Endothelial cell of umbilical vein (primary cell): ENCODE data around the gene DGKI. TPM values are rescaled to one million over a fixed set of nuclear protein-coding genes. Genes with fewer than 3 reads are reported as not detected.

Experiments
- BruUV-seq: library from RNA; stranded (reverse); fragments of 400-500 nt; replicated peaks from 2 replicates; lab custom pipeline; 2021; lab: Mats Ljungman, UMichigan
- CTCF ChIA-PET: fragments of 300-600, 350-600 bp; sonication (Branson Sonifier 250); formaldehyde crosslinking; loops from one replicate; lab custom pipeline; 2021; ENCODE audit warnings: antibody characterized with exemption, inconsistent platforms; lab: Charles Lee
- POLR2A ChIA-PET: fragments of 300-600, 350-600 bp; sonication (Branson Sonifier 250); formaldehyde crosslinking; loops from one replicate; lab custom pipeline; 2021; ENCODE audit warnings: antibody characterized with exemption, inconsistent platforms; lab: Charles Lee
- DNase-seq: peaks from one replicate; pipeline ENCODE4 v3.0.0-alpha.2; 2011; ENCODE audit warnings: low read depth, low spot score
- FAIRE-seq: peaks from 2 replicates; lab custom pipeline; 2011; peaks lifted over from hg19 to GRCh38; lab: Jason Lieb, UNC
- H2AFZ ChIP-seq: 2 replicates; pipeline ENCODE4 v1.6.0; 2012; ENCODE audit warnings: low read depth, low read length, control low read depth, inconsistent platforms
- H3K27ac ChIP-seq: 2 replicates; pipeline ENCODE4 v1.5.1; 2011; ENCODE audit warnings: low read depth, mild to moderate bottlenecking, control low read depth, low read length, moderate library complexity; ENCODE audit not compliant: insufficient read depth
- H3K27me3 ChIP-seq, 2 experiments: 2 replicates each; pipeline versions ENCODE4 v1.6.0 to v1.6.1; 2011; ENCODE audit warnings: low read length in 2 of 2, mixed read lengths in 1 of 2; ENCODE audit not compliant: control insufficient read depth in 2 of 2, insufficient read depth in 2 of 2
- H3K36me3 ChIP-seq, 2 experiments: 2 replicates in 1 of 2; 3 replicates in 1 of 2; pipeline ENCODE4 v1.5.1; 2011; ENCODE audit warnings: low read length in 2 of 2, mild to moderate bottlenecking in 1 of 2, moderate library complexity in 1 of 2; ENCODE audit not compliant: control insufficient read depth in 2 of 2, insufficient read depth in 2 of 2; ENCODE audit errors: extremely low read depth in 1 of 2
- H3K4me1 ChIP-seq: 3 replicates; pipeline ENCODE4 v1.5.1; 2011; ENCODE audit warnings: mild to moderate bottlenecking, low read length; ENCODE audit not compliant: control insufficient read depth, insufficient read depth; ENCODE audit errors: extremely low read depth
- H3K4me2 ChIP-seq: 2 replicates; pipeline ENCODE4 v1.6.1; 2011; ENCODE audit warnings: low read length, control low read depth, mixed read lengths; ENCODE audit not compliant: insufficient read depth
- H3K4me3 ChIP-seq, 3 experiments: fragments of 200-600 bp in 1 of 3; sonication (generic), shearing (Covaris generic) in 1 of 3; replicated peaks in 1 of 3; 2 replicates each; pipeline ENCODE4 v1.5.1; 2011 to 2016; ENCODE audit warnings: control low read depth in 3 of 3, low read length in 3 of 3, mild to moderate bottlenecking in 2 of 3, inconsistent platforms in 1 of 3, low read depth in 1 of 3, moderate library complexity in 1 of 3; ENCODE audit not compliant: insufficient read depth in 1 of 3
- H3K79me2 ChIP-seq: 2 replicates; pipeline ENCODE4 v1.6.0; 2012; ENCODE audit warnings: low read length, inconsistent platforms; ENCODE audit not compliant: control insufficient read depth, insufficient read depth
- H3K9ac ChIP-seq: replicated peaks from 2 replicates; pipeline ENCODE3; 2011; ENCODE audit warnings: low read length, control low read depth; ENCODE audit not compliant: insufficient read depth; ENCODE audit errors: extremely low read depth
- H3K9me1 ChIP-seq: replicated peaks from 3 replicates; pipeline ENCODE4 v1.6.0; 2011; ENCODE audit warnings: mild to moderate bottlenecking, low read length; ENCODE audit not compliant: control insufficient read depth, insufficient read depth; ENCODE audit errors: extremely low read depth
- H3K9me3 ChIP-seq: replicated peaks from 2 replicates; pipeline ENCODE4 v1.5.1; 2012; ENCODE audit warnings: low read length, inconsistent platforms; ENCODE audit not compliant: control insufficient read depth, insufficient read depth
- H4K20me1 ChIP-seq: replicated peaks from 2 replicates; pipeline ENCODE3; 2011; ENCODE audit warnings: mild to moderate bottlenecking, low read length; ENCODE audit not compliant: control insufficient read depth, insufficient read depth; ENCODE audit errors: extremely low read depth
- CTCF ChIP-seq, 2 donors: IDR thresholded peaks; 1 replicate in 1 of 2; 2 replicates in 1 of 2; pipeline ENCODE4 v1.5.1; 2011; ENCODE audit warnings: low read length in 2 of 2, mild to moderate bottlenecking in 2 of 2, moderate library complexity in 2 of 2, control low read depth in 1 of 2, inconsistent platforms in 1 of 2, low read depth in 1 of 2; ENCODE audit not compliant: insufficient read depth in 1 of 2; ENCODE audit errors: extremely low read depth in 1 of 2
- EZH2 ChIP-seq: IDR thresholded peaks from 2 replicates; pipeline ENCODE4 v1.6.1; 2012; ENCODE audit warnings: borderline replicate concordance, low read depth, mild to moderate bottlenecking, moderate library complexity, low read length, inconsistent platforms; ENCODE audit not compliant: severe bottlenecking
- FOS ChIP-seq: IDR thresholded peaks from 2 replicates; pipeline ENCODE4 v1.6.1; 2011; ENCODE audit warnings: mild to moderate bottlenecking, low read length, moderate library complexity, borderline replicate concordance; ENCODE audit not compliant: insufficient read depth
- GATA2 ChIP-seq: IDR thresholded peaks from 2 replicates; pipeline ENCODE4 v1.7.0; 2011; ENCODE audit warnings: low read depth, mild to moderate bottlenecking, moderate library complexity, mixed read lengths, low read length; ENCODE audit not compliant: insufficient read length, insufficient read depth
- JUN ChIP-seq: IDR thresholded peaks from 2 replicates; pipeline ENCODE4 v1.6.1; 2011; ENCODE audit warnings: borderline replicate concordance, low read depth; ENCODE audit not compliant: insufficient read length, insufficient read depth
- MAX ChIP-seq: IDR thresholded peaks from 2 replicates; pipeline ENCODE4 v1.6.1; 2011; ENCODE audit not compliant: insufficient read depth, insufficient read length
- MYC ChIP-seq: IDR thresholded peaks from one replicate; pipeline ENCODE4 v1.6.1; 2011; ENCODE audit warnings: mild to moderate bottlenecking, low read depth, low read length
- POLR2A ChIP-seq: IDR thresholded peaks from 2 replicates; pipeline ENCODE4 v1.6.1; 2012; ENCODE audit warnings: low read depth, mild to moderate bottlenecking, control low read depth, low read length
- POLR2AphosphoS5 ChIP-seq: IDR thresholded peaks from 2 replicates; pipeline ENCODE4 v1.6.1; 2012; ENCODE audit warnings: low read depth, mild to moderate bottlenecking, control low read depth, low read length, moderate library complexity; ENCODE audit not compliant: insufficient read depth
- dilution Hi-C: fragments of 300-500 bp; cut with MboI; formaldehyde crosslinking; loops from one replicate; pipeline ENCODE4 v1.15.0; 2019; ENCODE audit warnings: low sequenced_read_pairs; ENCODE audit not compliant: extremely low pct_ligation_motif_present
- intact Hi-C: fragments of 100-400 bp; cut with micrococcal nuclease; formaldehyde crosslinking; loops from one replicate; pipeline ENCODE4 v1.10.0; 2022
- polyA plus RNA-seq, 4 experiments: library from polyadenylated mRNA; depleted of rRNA in 3 of 4; stranded (reverse) in 3 of 4; unstranded in 1 of 4; fragments of >200 nt; gene quantifications; 2 replicates each; pipeline versions ENCODE4 v1.2.1 to v1.2.3, GENCODE V29; 2011 to 2012; ENCODE audit warnings: missing spikeins in 1 of 4
- total RNA-seq: library from RNA; stranded (reverse); gene quantifications from 2 replicates; pipeline ENCODE4 v1.2.3, GENCODE V29; 2021

DGKI gene
- total and polyA plus RNA-seq, 2 donors (not counting 3 experiments of a cell fraction or from before 2014, with no cell fraction given): 0.11 to 0.51 TPM

GRCh38 chr7:137647905-137648565 lies 198.7 kb downstream of the DGKI start:
- Histone ChIP-seq H3K9me1 (no peaks in the 10 kb centered on the region), H3K27me3 (peaks cover 2 to 3% of the 10 kb centered on the region in 2 experiments), H3K4me3 (no peak overlapping the region), H3K9ac (no peak overlapping the region), H3K27ac (no peak overlapping the region), H4K20me1 (no peaks in the 10 kb centered on the region), H3K9me3 (no peaks in the 10 kb centered on the region), H3K36me3 (no peaks in the 10 kb centered on the region), H2AFZ (no peak overlapping the region), H3K4me1 (no peaks in the 10 kb centered on the region), H3K4me2 (no peak overlapping the region), H3K79me2 (no peaks in the 10 kb centered on the region)
- TF ChIP-seq MAX: no peak
- TF ChIP-seq FOS: no peak
- no peak for FAIRE-seq
- intact Hi-C loops: no loop called here
- ChIA-PET POLR2A (no interaction called here), CTCF (interaction anchor here (1.1 kb wide), 1 partner anchor 21 kb away, joined by 3 read pairs; no protein-coding TSS in a partner anchor)
- dilution Hi-C loops: no loop called here
- no TSS peak for BruUV-seq
- no peak for DNase-seq

GRCh38 chr7:137642472-137642871 lies 204.3 kb downstream of the DGKI start:
- dilution Hi-C loops (no loop called here), intact Hi-C loops (no loop called here)
- BruUV-seq: no TSS peak
- no peaks in the 10 kb centered on the region for H4K20me1 ChIP-seq
- no peak overlapping the region for H3K4me3 ChIP-seq
- no peaks in the 10 kb centered on the region for H3K9me3 ChIP-seq
- TF ChIP-seq POLR2A: no peak
- no peak for TF ChIP-seq GATA2
- TF ChIP-seq FOS: no peak
- TF ChIP-seq MYC: no peak
- TF ChIP-seq EZH2: no peak
- TF ChIP-seq POLR2AphosphoS5: no peak
- no peak for TF ChIP-seq JUN
- no peak for TF ChIP-seq MAX
- TF ChIP-seq CTCF (IDR thresholded peaks at IDR 0.05; ENCODE audit: extremely low read depth in 1 of 2, insufficient read depth in 1 of 2, low read depth in 1 of 2, low read length in 2 of 2): no peak
- H3K9ac ChIP-seq: no peak overlapping the region
- ChIA-PET CTCF (interaction anchor here (0.7 to 1.2 kb wide), 2 partner anchors 14 to 16 kb away, joined by 3 read pairs; no protein-coding TSS in a partner anchor), POLR2A (no interaction called here)
- FAIRE-seq (no peak), DNase-seq (no peak)
- H3K27me3 ChIP-seq: peaks cover 0 to 1% of the 10 kb centered on the region in 2 experiments
- H3K9me1 ChIP-seq: no peaks in the 10 kb centered on the region
- H3K36me3 ChIP-seq: no peaks in the 10 kb centered on the region
- H2AFZ ChIP-seq: no peak overlapping the region
- no peaks in the 10 kb centered on the region for H3K4me1 ChIP-seq
- H3K4me2 ChIP-seq: no peak overlapping the region
- no peaks in the 10 kb centered on the region for H3K79me2 ChIP-seq
- no peak overlapping the region for H3K27ac ChIP-seq
